Neural cell (in vitro differentiated cells): ENCODE measurements around the gene ITGB5.

Source experiments
- EZH2 ChIP-seq: fragments of 200-600, 300-800 bp; shearing (Covaris generic), sonication (generic); IDR thresholded peaks from 2 replicates; pipeline ENCODE4 v1.6.1; 2014; ENCODE audit warnings: antibody characterized with exemption, low read length, borderline replicate concordance, mild to moderate bottlenecking; ENCODE audit not compliant: insufficient read depth, poor library complexity, severe bottlenecking
- MXI1 ChIP-seq: fragments of 450-650 bp; conservative IDR thresholded peaks from 2 replicates; pipeline ENCODE4 v1.6.1; 2014; ENCODE audit warnings: antibody characterized with exemption, mild to moderate bottlenecking; ENCODE audit not compliant: poor library complexity, severe bottlenecking
- POLR2AphosphoS5 ChIP-seq: IDR thresholded peaks from 2 replicates; pipeline ENCODE4 v1.6.1; 2012
- RAD21 ChIP-seq: fragments of 450-650 bp; conservative IDR thresholded peaks from 2 replicates; pipeline ENCODE4 v1.6.1; 2014; ENCODE audit warnings: antibody characterized with exemption, mild to moderate bottlenecking, moderate library complexity
- SMC3 ChIP-seq: fragments of 450-650 bp; conservative IDR thresholded peaks from 2 replicates; pipeline ENCODE4 v1.6.1; 2014; ENCODE audit warnings: antibody characterized with exemption, mild to moderate bottlenecking, moderate library complexity; ENCODE audit not compliant: poor library complexity
- TAF1 ChIP-seq: IDR thresholded peaks from 2 replicates; pipeline ENCODE4 v1.6.1; 2012; ENCODE audit warnings: low read depth
- TF ChIP-seq, protein P1 (sequence below): fragments of 450-650 bp; IDR thresholded peaks from 2 replicates; pipeline ENCODE4 v1.5.1; 2014; ENCODE audit warnings: antibody characterized with exemption, mild to moderate bottlenecking, moderate library complexity; ENCODE audit not compliant: poor library complexity, severe bottlenecking
- TF ChIP-seq, protein P2 (sequence below): IDR thresholded peaks from 2 replicates; pipeline ENCODE4 v1.6.1; 2012; ENCODE audit warnings: borderline replicate concordance

DNA sequence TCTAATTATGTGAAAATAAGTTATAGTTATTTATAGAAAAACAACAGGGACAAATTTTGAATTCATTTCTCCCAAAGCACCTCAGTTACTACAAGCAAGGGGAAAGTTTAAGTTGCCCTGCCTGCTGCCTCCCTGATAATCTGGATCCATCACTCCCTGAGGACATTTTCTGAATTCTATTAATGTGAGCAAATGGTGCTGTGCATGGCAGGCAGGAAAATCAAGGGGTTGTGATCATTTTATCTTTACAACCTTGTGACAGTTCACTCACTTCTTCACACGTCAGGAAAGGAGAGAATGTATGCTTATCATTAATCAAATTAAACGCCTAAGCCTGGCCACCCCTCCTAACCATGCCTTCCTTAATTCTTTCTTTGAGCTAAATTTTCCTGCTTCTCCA, 39.3 kb downstream of the ITGB5 start:
- TF ChIP-seq POLR2AphosphoS5, result no peak
- TF ChIP-seq, protein P1, sequence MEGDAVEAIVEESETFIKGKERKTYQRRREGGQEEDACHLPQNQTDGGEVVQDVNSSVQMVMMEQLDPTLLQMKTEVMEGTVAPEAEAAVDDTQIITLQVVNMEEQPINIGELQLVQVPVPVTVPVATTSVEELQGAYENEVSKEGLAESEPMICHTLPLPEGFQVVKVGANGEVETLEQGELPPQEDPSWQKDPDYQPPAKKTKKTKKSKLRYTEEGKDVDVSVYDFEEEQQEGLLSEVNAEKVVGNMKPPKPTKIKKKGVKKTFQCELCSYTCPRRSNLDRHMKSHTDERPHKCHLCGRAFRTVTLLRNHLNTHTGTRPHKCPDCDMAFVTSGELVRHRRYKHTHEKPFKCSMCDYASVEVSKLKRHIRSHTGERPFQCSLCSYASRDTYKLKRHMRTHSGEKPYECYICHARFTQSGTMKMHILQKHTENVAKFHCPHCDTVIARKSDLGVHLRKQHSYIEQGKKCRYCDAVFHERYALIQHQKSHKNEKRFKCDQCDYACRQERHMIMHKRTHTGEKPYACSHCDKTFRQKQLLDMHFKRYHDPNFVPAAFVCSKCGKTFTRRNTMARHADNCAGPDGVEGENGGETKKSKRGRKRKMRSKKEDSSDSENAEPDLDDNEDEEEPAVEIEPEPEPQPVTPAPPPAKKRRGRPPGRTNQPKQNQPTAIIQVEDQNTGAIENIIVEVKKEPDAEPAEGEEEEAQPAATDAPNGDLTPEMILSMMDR, result no peak
- TF ChIP-seq TAF1, result no peak
- TF ChIP-seq RAD21, result no peak
- no peak for TF ChIP-seq SMC3
- no peak for TF ChIP-seq MXI1
- TF ChIP-seq EZH2, result no peak
- TF ChIP-seq, protein P2, sequence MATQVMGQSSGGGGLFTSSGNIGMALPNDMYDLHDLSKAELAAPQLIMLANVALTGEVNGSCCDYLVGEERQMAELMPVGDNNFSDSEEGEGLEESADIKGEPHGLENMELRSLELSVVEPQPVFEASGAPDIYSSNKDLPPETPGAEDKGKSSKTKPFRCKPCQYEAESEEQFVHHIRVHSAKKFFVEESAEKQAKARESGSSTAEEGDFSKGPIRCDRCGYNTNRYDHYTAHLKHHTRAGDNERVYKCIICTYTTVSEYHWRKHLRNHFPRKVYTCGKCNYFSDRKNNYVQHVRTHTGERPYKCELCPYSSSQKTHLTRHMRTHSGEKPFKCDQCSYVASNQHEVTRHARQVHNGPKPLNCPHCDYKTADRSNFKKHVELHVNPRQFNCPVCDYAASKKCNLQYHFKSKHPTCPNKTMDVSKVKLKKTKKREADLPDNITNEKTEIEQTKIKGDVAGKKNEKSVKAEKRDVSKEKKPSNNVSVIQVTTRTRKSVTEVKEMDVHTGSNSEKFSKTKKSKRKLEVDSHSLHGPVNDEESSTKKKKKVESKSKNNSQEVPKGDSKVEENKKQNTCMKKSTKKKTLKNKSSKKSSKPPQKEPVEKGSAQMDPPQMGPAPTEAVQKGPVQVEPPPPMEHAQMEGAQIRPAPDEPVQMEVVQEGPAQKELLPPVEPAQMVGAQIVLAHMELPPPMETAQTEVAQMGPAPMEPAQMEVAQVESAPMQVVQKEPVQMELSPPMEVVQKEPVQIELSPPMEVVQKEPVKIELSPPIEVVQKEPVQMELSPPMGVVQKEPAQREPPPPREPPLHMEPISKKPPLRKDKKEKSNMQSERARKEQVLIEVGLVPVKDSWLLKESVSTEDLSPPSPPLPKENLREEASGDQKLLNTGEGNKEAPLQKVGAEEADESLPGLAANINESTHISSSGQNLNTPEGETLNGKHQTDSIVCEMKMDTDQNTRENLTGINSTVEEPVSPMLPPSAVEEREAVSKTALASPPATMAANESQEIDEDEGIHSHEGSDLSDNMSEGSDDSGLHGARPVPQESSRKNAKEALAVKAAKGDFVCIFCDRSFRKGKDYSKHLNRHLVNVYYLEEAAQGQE, result no peak
